HG02642 (cell line): ENCODE results near the gene AKR1C2.
"Not testable (repeated sequence)": the region's sequence is repeated elsewhere in the genome, so short reads cannot be mapped to it uniquely, and the experiment has no call there.

ENCODE experiments used
- ATAC-seq: cut with Tn5 transposase; IDR thresholded peaks from one replicate; pipeline ENCODE4 v1.9.1; 2021; ENCODE audit warnings: mild to moderate bottlenecking; ENCODE audit not compliant: unreplicated experiment, poor library complexity

Gene AKR1C2

DNA sequence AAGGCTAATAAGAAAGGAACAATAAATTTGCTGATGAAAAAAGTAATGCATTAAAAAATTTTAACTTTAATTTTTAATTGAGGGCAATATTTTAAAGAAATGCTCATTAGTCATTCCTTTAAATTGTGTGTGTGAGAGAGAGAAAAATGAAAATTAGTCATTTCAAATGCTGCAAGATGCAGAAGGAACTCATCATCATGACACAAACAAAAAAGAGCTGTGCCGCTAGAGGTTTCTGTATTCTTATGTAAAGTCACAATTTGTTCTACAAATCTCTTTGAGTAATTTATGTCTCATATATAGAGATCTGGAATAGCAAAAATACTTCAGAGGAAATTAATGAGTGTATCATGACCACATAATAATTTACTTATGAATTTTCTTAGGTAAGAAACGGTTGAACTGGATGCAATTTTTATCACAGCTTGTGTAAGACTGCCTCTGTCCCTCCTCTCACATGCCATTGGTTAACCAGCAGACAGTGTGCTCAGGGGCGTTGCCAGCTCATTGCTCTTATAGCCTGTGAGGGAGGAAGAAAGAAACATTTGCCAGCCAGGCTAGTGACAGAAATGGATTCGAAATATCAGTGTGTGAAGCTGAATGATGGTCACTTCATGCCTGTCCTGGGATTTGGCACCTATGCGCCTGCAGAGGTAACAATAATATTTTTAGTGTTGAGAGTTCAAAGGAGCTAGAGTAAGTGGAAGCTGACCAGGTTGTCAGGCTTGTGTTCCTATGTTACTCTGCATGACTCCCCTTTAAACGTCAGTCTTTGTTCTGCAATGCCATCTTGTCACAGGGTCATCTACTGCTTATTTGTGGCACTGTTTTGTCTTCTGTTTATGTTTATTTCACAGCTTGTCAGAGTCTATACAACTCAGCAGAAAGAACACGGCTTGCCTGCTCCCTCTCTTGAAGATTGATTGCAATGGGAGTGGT, 40.5 kb downstream of the AKR1C2 start, which contains the start of gene AKR1C1:
AKR1C1 (plus strand) TSS at position 540 of the 939 bp plus-strand sequence; CDS start at position 570, 30 bp downstream.
- not testable (repeated sequence) for ATAC-seq

DNA sequence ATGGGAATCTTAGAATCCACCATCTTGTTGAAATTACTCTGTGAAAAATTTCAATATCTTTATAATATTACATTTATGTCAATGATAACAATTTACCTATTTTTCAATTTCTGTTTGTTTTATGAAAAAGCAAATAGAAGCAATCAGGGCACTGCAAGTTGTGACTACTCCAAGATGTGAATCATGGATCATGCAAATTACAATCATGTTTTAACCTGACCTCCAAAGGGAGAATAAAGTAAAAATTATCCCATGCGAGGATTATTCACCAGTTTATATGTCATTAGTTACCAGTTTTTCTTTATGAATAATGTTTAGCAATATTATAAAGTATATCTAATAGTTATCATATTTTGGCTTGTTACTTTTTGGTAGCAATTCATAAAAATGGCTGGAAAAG, 41.3 kb downstream of the AKR1C2 start:
- ATAC-seq, result not testable (repeated sequence)

- ATAC-seq, result not testable (repeated sequence)
Observed at GRCh38 chr10:4961558-4961957, 42.1 kb downstream of the AKR1C2 start.

GRCh38 chr10:4956955-4957645, 46.6 kb downstream of the AKR1C2 start:
- not testable (repeated sequence) for ATAC-seq

DNA sequence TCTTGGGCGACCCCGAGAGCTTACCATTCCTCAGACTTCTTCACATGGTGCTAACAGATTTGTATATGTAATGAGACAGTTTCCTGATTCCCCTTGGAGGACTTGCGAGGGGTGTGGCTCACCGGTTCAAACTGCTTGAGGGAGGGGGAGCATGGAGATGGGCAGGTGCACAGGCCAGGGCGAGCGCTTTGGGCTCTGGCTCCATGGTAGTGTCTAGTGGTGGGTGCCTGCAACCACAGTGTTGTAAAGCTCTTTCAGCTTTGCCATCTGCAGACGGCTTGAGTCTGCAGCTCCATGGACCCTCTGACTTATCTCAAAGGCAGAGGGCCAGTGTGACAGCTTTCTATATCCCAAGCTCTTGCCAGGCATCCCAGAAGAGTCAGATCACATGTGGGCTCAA, 47.6 kb downstream of the AKR1C2 start:
- not testable (repeated sequence) for ATAC-seq

DNA sequence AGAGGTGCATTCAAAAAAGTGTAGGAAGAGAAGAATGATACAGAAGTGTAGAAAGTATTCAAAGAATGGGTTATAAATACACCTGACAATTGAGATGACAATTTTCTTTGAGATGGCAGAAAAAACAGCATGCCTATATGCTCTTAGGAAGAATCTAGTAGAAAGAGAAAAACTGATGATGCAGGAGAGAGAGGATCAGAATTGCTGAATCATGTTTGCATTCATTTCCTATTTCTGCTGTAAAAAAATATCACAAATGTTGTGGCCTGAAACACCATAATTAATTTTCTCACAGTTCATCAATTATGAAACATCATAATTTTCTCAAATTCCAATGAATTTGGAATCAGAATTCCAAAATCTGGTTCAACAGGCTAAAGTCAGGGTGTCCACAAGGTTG, 50.3 kb downstream of the AKR1C2 start:
- ATAC-seq, result no peak

GRCh38 chr10:4951512-4952162, 52.0 kb downstream of the AKR1C2 start:
- not testable (repeated sequence) for ATAC-seq

DNA sequence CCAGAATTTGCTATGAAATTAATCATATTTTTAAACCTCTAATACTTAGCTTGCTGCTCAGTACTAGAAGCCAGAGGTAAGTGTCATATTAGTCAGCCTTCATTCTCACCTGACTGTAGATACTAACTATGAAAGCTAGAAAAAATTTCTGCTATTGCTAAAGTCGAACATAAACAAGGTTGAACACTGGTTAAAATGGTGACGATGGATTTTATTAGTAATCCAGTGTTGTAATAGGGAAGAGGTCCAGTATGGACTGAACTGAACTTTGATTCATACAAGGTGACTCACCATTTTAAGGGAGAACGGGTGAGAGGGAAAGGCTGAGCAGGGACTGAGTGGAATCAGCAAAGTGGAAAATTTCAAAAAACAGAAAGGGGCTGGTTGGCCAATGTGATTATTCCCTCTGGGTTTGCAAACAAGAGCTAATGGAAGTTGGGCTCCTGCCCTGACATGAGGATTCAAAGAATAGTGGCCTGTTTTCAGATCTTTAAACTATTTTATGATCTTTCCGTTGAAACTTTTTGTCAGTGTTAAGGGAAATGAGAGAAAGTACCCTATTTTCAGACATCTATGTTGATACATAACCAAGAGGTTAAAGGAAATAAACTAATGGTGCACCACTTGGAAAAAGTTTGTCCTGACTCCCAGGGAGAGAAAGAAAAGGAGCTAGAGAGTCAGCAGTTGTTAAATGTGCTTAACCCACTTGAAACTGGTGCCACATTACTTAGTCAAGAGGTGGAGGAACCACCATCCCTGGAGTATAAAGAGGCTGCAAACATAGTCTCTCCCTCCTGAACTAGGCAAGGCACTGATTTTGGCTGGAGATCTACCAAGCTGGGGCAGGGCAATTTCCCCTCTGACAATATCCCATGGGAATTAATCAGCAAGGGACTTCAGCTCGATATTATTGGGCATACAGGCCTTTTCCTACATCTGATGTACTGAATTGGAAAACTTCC, 55.7 kb downstream of the AKR1C2 start:
- no peak for ATAC-seq

GRCh38 chr10:4947039-4947634, 56.5 kb downstream of the AKR1C2 start:
- ATAC-seq, result no peak

DNA sequence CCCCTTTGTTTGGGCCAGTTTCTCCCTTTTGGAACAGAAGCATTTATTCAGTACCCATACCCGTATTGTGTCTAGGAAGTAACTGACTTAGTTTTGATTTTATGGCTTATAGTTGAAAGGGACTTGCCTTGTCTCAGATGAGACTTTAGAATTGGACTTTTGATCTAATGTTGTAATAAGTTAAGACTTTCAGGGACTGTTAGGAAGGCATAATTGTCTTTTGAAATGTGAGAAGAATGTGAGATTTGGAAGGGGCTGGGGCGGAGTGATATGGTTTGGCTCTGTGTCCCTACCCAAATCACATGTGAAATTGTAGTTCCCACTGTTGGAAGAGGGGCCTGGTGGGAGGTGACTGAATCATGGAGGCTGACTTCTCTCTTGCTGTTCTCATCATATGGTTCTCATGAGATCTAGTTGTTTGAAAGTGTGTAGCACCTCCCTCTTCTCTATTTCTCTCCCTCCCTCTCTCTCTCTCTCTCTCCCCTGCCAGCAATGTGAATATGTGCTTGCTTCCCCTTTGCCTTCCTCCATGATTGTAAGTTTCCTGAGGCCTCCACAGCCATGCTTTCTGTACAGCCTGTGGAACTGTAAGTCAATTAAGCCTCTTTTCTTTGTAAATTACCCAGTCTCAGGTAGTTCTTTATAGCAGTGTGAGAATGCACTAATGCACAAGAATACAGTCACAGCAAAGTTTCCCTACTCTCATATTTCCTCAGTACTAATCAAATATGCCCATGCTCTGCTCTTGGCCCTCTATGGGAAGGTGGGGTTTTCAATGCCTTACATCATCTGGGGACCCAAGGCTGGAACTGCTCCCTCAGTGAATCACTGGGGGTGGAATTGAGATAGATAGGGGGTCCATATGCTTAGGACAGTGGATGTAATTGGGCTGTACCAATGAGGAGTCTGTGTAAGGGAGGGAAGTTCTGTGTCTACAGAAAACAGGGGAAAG, 57.6 kb downstream of the AKR1C2 start:
- ATAC-seq, result no peak

GRCh38 chr10:4944841-4945240, 58.8 kb downstream of the AKR1C2 start:
- ATAC-seq, result no peak

GRCh38 chr10:4943821-4944220, 59.8 kb downstream of the AKR1C2 start:
- no peak for ATAC-seq

DNA sequence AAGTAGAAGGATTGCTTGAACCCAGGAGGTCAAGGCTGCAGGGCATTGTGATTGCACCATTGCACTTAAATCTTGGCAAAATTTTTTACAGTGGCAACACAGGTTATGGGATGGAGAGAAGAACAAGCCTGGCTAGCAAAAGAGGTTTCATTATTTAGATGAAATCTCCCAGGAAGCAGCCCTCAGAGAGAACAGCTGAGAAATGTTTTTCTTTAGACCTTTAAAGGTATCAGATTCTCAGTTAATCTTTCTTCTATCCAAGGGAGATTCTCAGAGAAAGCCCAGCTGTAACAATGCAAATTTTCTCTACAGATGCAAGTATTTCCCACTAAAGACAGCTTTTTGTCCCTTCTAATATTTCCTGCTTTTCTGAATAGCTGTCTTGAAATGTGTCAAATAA, 60.2 kb downstream of the AKR1C2 start:
- not testable (repeated sequence) for ATAC-seq

DNA sequence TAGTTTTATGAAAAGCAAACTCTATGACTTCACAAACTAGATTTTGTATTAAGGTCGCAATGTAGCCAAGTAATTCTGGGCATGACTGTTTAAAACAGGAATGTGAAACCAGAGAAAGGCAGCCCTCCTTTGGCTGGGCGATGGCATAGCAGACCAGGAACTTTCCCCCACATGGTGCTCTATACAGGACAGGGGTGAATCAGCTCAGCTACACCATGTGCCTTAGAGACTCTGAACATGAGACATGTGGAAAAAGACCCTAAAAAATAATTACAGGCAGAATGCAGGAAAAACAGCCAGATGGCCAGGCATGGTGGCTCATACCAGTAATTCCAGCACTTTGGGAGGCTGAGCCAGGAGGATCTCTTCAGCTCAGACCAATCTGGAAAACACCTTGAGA, 60.7 kb downstream of the AKR1C2 start:
- ATAC-seq, result not testable (repeated sequence)

DNA sequence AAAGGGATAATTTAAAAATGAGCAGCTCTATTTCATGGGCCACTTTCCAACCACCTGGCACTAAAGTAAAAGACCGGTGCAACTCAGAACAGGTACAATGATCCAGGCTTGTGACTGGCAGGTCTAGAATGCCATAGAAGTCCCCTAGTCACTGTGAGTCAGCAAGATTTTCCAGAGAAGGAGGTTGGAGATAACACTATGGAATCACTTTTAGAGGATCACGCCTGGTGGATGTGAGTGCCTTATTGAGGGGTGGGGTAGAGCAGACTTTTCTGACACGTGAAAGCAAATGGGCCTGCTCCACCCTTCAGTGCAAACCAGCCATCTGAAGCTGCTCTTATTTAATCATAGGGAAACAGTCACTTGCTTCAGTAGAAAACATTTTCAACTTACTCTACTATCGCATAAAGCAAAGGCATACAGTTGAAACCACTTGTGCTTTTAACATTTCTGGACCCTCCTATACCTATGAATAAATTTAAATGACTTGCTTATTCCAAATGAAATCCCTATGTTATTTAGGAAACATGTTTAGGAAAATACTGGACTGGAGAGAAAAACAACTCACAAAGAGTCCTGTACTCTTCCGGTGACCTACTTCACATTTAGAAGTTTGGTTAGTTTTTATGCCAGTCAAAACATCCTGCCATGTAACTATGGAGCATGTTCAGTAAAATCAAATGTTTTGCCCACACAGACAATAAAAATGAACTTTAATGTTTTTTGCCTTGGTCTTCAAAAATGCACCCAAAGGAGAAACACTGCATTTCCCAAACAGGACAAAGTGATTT, 61.9 kb downstream of the AKR1C2 start:
- ATAC-seq, result no peak

DNA sequence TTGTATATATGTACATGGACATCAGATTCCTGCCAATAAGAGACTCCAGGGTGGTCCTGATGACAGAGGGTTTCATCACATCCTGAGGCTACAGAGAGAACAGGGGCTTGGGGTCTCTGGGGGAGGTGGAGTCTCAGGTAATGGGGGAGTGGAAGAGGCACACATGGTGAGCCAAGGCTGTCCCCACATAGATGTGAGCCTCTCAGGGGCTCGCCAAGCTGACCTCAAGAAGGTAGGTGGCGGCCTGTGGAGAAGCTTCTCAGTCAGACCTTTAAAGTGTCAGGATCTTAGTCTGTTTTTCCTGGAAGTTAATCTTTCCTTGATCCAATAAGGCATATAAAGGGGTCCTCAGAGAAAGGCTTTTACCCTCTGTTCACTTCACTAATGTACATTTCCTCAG, 62.7 kb downstream of the AKR1C2 start:
- ATAC-seq, result not testable (repeated sequence)

DNA sequence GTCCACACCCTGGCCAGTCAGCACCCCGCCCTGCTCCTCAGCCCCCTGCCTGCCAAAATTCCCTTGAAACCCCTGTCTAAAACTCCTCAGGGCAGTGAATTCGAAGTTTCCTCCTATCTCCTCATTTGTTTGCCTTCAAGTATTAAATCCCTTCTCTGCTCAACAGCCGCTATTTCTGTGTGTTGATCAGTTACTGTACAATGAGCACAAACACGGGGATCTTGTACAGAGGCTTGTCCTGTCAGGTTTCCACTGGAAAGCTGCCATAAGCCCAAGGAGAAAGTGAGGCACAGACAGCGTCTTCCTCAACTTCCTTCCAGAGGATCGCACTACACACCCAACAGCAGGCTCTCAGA, 63.6 kb downstream of the AKR1C2 start:
- ATAC-seq, result not testable (repeated sequence)
